BLaER1 (cell line): Measurements from ENCODE around the gene CBFA2T2.
"Not testable (repeated sequence)": the region's sequence is repeated elsewhere in the genome, so short reads cannot be mapped to it uniquely, and the experiment has no call there.

Experiments
- H3K27ac ChIP-seq: shearing (Covaris generic); formaldehyde crosslinking; 2 replicates; pipeline ENCODE4 v1.8.1; 2022
- H3K27me3 ChIP-seq: shearing (Covaris generic); formaldehyde crosslinking; 2 replicates; pipeline ENCODE4 v1.8.1; 2022
- H3K36me3 ChIP-seq: shearing (Covaris generic); formaldehyde crosslinking; 2 replicates; pipeline ENCODE4 v1.8.1; 2022
- H3K4me1 ChIP-seq: shearing (Covaris generic); formaldehyde crosslinking; 2 replicates; pipeline ENCODE4 v1.8.1; 2022
- H3K4me2 ChIP-seq: shearing (Covaris generic); formaldehyde crosslinking; 2 replicates; pipeline ENCODE4 v1.8.1; 2022
- H3K4me3 ChIP-seq: shearing (Covaris generic); formaldehyde crosslinking; 2 replicates; pipeline ENCODE4 v1.8.1; 2022
- H3K9ac ChIP-seq: shearing (Covaris generic); formaldehyde crosslinking; 2 replicates; pipeline ENCODE4 v1.8.1; 2022
- H3K9me3 ChIP-seq: shearing (Covaris generic); formaldehyde crosslinking; 2 replicates; pipeline ENCODE4 v1.8.1; 2022
- H4K20me1 ChIP-seq: shearing (Covaris generic); formaldehyde crosslinking; 2 replicates; pipeline ENCODE4 v1.8.1; 2022
- Cebpa-rat ChIP-seq: shearing (Covaris generic); IDR thresholded peaks from 2 replicates; pipeline ENCODE4 v1.8.1; 2022

The CBFA2T2 gene

GRCh38 chr20:33558348-33559144 lies 68.7 kb downstream of the CBFA2T2 start:
- no peak overlapping the region for H3K9ac ChIP-seq
- H3K4me2 ChIP-seq: no peak overlapping the region
- H4K20me1 ChIP-seq: peaks cover 10% of the 10 kb centered on the region; the same call in 1 of the 2 replicates
- H3K27ac ChIP-seq: no peak overlapping the region
- H3K4me1 ChIP-seq: peaks cover 20% of the 10 kb centered on the region
- H3K36me3 ChIP-seq: peaks cover 28% of the 10 kb centered on the region
- TF ChIP-seq Cebpa-rat: no peak
- H3K4me3 ChIP-seq: no peak overlapping the region
- no peaks in the 10 kb centered on the region for H3K9me3 ChIP-seq
- H3K27me3 ChIP-seq: no peaks in the 10 kb centered on the region

- no peak overlapping the region for H3K4me2 ChIP-seq
- H3K9ac ChIP-seq: no peak overlapping the region
- H4K20me1 ChIP-seq: peaks cover 10% of the 10 kb centered on the region; the same call in 1 of the 2 replicates
- H3K4me3 ChIP-seq: no peak overlapping the region
- H3K9me3 ChIP-seq: no peaks in the 10 kb centered on the region
- no peak for TF ChIP-seq Cebpa-rat
- H3K27ac ChIP-seq: no peak overlapping the region
- H3K4me1 ChIP-seq: peaks cover 19% of the 10 kb centered on the region
- no peaks in the 10 kb centered on the region for H3K27me3 ChIP-seq
- H3K36me3 ChIP-seq: peaks cover 26% of the 10 kb centered on the region
These were observed 69.3 kb downstream of the CBFA2T2 start for GRCh38 chr20:33559212-33559611.

- H3K36me3 ChIP-seq: peaks cover 25% of the 10 kb centered on the region
- no peak for TF ChIP-seq Cebpa-rat
- H3K27ac ChIP-seq: no peak overlapping the region
- H3K27me3 ChIP-seq: no peaks in the 10 kb centered on the region
- H3K9me3 ChIP-seq: no peaks in the 10 kb centered on the region
- no peak overlapping the region for H3K4me2 ChIP-seq
- H3K4me3 ChIP-seq: no peak overlapping the region
- no peak overlapping the region for H3K9ac ChIP-seq
- peaks cover 11% of the 10 kb centered on the region for H3K4me1 ChIP-seq
- peaks cover 10% of the 10 kb centered on the region; the same call in 1 of the 2 replicates for H4K20me1 ChIP-seq
These were observed 70.1 kb downstream of the CBFA2T2 start for GRCh38 chr20:33560026-33560425.

- not testable (repeated sequence) for H3K9ac ChIP-seq, H3K4me2 ChIP-seq, H3K4me3 ChIP-seq, H3K27me3 ChIP-seq, H3K9me3 ChIP-seq, H3K4me1 ChIP-seq, H3K27ac ChIP-seq
- H4K20me1 ChIP-seq: peaks cover 12% of the 10 kb centered on the region; the same call in 1 of the 2 replicates
- peaks cover 20% of the 10 kb centered on the region for H3K36me3 ChIP-seq
These were observed 71.2 kb downstream of the CBFA2T2 start for GRCh38 chr20:33561053-33561452.

GRCh38 chr20:33561692-33562601 lies 72.1 kb downstream of the CBFA2T2 start:
- Histone ChIP-seq H3K4me1 (peaks cover 4% of the 10 kb centered on the region; the same call in 1 of the 2 replicates), H3K9ac (no peak overlapping the region), H4K20me1 (peaks cover 21% of the 10 kb centered on the region; the same call in 1 of the 2 replicates), H3K36me3 (peaks cover 14% of the 10 kb centered on the region), H3K27me3 (no peaks in the 10 kb centered on the region), H3K27ac (no peak overlapping the region), H3K4me3 (no peak overlapping the region), H3K9me3 (no peaks in the 10 kb centered on the region), H3K4me2 (no peak overlapping the region)
- no peak for TF ChIP-seq Cebpa-rat

GRCh38 chr20:33563788-33564187 lies 73.9 kb downstream of the CBFA2T2 start:
- H3K36me3 ChIP-seq: no peaks in the 10 kb centered on the region
- TF ChIP-seq Cebpa-rat: no peak
- no peaks in the 10 kb centered on the region for H3K9me3 ChIP-seq
- H3K4me1 ChIP-seq: peaks cover 15% of the 10 kb centered on the region
- no peak overlapping the region for H3K9ac ChIP-seq
- H4K20me1 ChIP-seq: peaks cover 29% of the 10 kb centered on the region; the same call in 1 of the 2 replicates
- no peaks in the 10 kb centered on the region for H3K27me3 ChIP-seq
- H3K27ac ChIP-seq: no peak overlapping the region
- no peak overlapping the region for H3K4me2 ChIP-seq
- no peak overlapping the region for H3K4me3 ChIP-seq

- H4K20me1 ChIP-seq: peaks cover 48% of the 10 kb centered on the region
- no peak overlapping the region for H3K4me3 ChIP-seq
- no peaks in the 10 kb centered on the region for H3K9me3 ChIP-seq
- H3K27ac ChIP-seq: no peak overlapping the region
- no peaks in the 10 kb centered on the region for H3K36me3 ChIP-seq
- H3K9ac ChIP-seq: no peak overlapping the region
- TF ChIP-seq Cebpa-rat: no peak
- peaks cover 16% of the 10 kb centered on the region for H3K4me1 ChIP-seq
- no peak overlapping the region for H3K4me2 ChIP-seq
- no peaks in the 10 kb centered on the region for H3K27me3 ChIP-seq
These were observed 77.1 kb downstream of the CBFA2T2 start for GRCh38 chr20:33566781-33567603.

GRCh38 chr20:33567949-33568348 lies 78.1 kb downstream of the CBFA2T2 start:
- Histone ChIP-seq H3K36me3 (no peaks in the 10 kb centered on the region), H3K27me3 (no peaks in the 10 kb centered on the region), H3K4me3 (no peak overlapping the region), H3K9ac (no peak overlapping the region), H3K4me1 (peaks cover 17% of the 10 kb centered on the region), H3K9me3 (no peaks in the 10 kb centered on the region), H4K20me1 (peaks cover 40% of the 10 kb centered on the region), H3K27ac (peak overlapping the region; percentile 50), H3K4me2 (peak overlapping the region; percentile 66)
- no peak for TF ChIP-seq Cebpa-rat

- Histone ChIP-seq H3K27ac (peak overlapping the region; percentile 50), H3K27me3 (no peaks in the 10 kb centered on the region), H3K36me3 (no peaks in the 10 kb centered on the region), H3K4me1 (peaks cover 22% of the 10 kb centered on the region), H4K20me1 (peaks cover 40% of the 10 kb centered on the region), H3K4me2 (peak overlapping the region; percentile 66), H3K4me3 (no peak overlapping the region), H3K9me3 (no peaks in the 10 kb centered on the region), H3K9ac (0 out of 2 replicates have a peak overlapping the region, but pooled peaks have one; percentile 38)
- TF ChIP-seq Cebpa-rat: no peak
These were observed 78.5 kb downstream of the CBFA2T2 start for GRCh38 chr20:33568378-33568777.
